ENCODE measurements around the gene ELMOD3.
"Not testable (repeated sequence)": the region's sequence is repeated elsewhere in the genome, so short reads cannot be mapped to it uniquely, and the experiment has no call there.

The ELMOD3 gene

GRCh38 chr2:85405201-85406059 is 50.9 kb downstream of the ELMOD3 start:
- DNase-seq: peak in 4 of 5 experiments; percentile 28 to 92 (median 58)

GRCh38 chr2:85409845-85410583 is 55.4 kb downstream of the ELMOD3 start, which contains the start of gene CAPG:
CAPG (minus strand) TSS chr2:85410366; CDS start chr2:85402145, 8,221 bp downstream.
- DNase-seq: peak in 2 of 5 experiments; percentile 22 to 43

GRCh38 chr2:85410584-85411404 is 56.2 kb downstream of the ELMOD3 start:
- DNase-seq: no peak

- no peak for DNase-seq
These were observed 56.8 kb downstream of the ELMOD3 start for GRCh38 chr2:85411405-85411748.

- DNase-seq: no peak
These were observed 59.2 kb downstream of the ELMOD3 start for GRCh38 chr2:85413592-85414420.

GRCh38 chr2:85414421-85414759 is 59.8 kb downstream of the ELMOD3 start:
- not testable (repeated sequence) for DNase-seq

- DNase-seq: no peak
These were observed 60.4 kb downstream of the ELMOD3 start for GRCh38 chr2:85414761-85415553.

- no peak for DNase-seq
These were observed 61.5 kb downstream of the ELMOD3 start for GRCh38 chr2:85415980-85416650.

- peak; percentile 63 to 91 (median 76) for DNase-seq
These were observed 63.8 kb downstream of the ELMOD3 start, which contains the start of gene SH2D6 for GRCh38 chr2:85418132-85419008. SH2D6 (plus strand) TSS chr2:85418714; CDS start chr2:85429466, 10,752 bp downstream.

- no peak for DNase-seq
These were observed 64.6 kb downstream of the ELMOD3 start for GRCh38 chr2:85419009-85419675.

GRCh38 chr2:85420536-85421259 is 66.1 kb downstream of the ELMOD3 start:
- DNase-seq: peak; percentile 69 to 91 (median 85)

- no peak for DNase-seq
These were observed 66.9 kb downstream of the ELMOD3 start for GRCh38 chr2:85421260-85422071.

- DNase-seq: no peak
These were observed 67.5 kb downstream of the ELMOD3 start for GRCh38 chr2:85422072-85422457.

- no peak for DNase-seq
These were observed 69.0 kb downstream of the ELMOD3 start for GRCh38 chr2:85423525-85423924.

- DNase-seq: no peak
These were observed 71.0 kb downstream of the ELMOD3 start for GRCh38 chr2:85425588-85425987.

GRCh38 chr2:85427300-85427835 is 72.8 kb downstream of the ELMOD3 start:
- no peak for DNase-seq

GRCh38 chr2:85428343-85428881 is 73.8 kb downstream of the ELMOD3 start:
- DNase-seq: no peak
